ENCODE results near the gene GNPDA1. TPM values are rescaled to one million over a fixed set of nuclear protein-coding genes. Genes with fewer than 3 reads are reported as not detected.
"Not testable (repeated sequence)": the region's sequence is repeated elsewhere in the genome, so short reads cannot be mapped to it uniquely, and the experiment has no call there.

GNPDA1 gene
- total RNA-seq, result 28.7 TPM

- DNase-seq (ENCODE audit: low spot score), result peak; percentile 84
Observed at GRCh38 chr5:142012792-142013388, at the start of gene GNPDA1. Gene GNPDA1 (minus strand): TSS chr5:142013027. CDS start chr5:142012035, 992 bp downstream.

GRCh38 chr5:142059304-142059940 lies 46.6 kb upstream of the GNPDA1 start:
- DNase-seq (ENCODE audit: low spot score), result no peak

- DNase-seq (ENCODE audit: low spot score), result no peak
Observed at GRCh38 chr5:142057697-142058056, 44.9 kb upstream of the GNPDA1 start.

GRCh38 chr5:142056816-142057696 lies 44.2 kb upstream of the GNPDA1 start:
- DNase-seq (ENCODE audit: low spot score), result no peak

GRCh38 chr5:142055301-142055700 lies 42.5 kb upstream of the GNPDA1 start:
- DNase-seq (ENCODE audit: low spot score), result no peak

- no peak for DNase-seq (ENCODE audit: low spot score)
Observed at GRCh38 chr5:142053426-142054151, 40.8 kb upstream of the GNPDA1 start.

- DNase-seq (ENCODE audit: low spot score), result not testable (repeated sequence)
Observed at GRCh38 chr5:142052026-142052425, 39.2 kb upstream of the GNPDA1 start.

- no peak for DNase-seq (ENCODE audit: low spot score)
Observed at GRCh38 chr5:142048272-142048671, 35.4 kb upstream of the GNPDA1 start.

- no peak for DNase-seq (ENCODE audit: low spot score)
Observed at GRCh38 chr5:142046191-142046590, 33.4 kb upstream of the GNPDA1 start.

GRCh38 chr5:142040881-142041280 lies 28.1 kb upstream of the GNPDA1 start:
- not testable (repeated sequence) for DNase-seq (ENCODE audit: low spot score)

GRCh38 chr5:142040285-142040684 lies 27.5 kb upstream of the GNPDA1 start:
- no peak for DNase-seq (ENCODE audit: low spot score)

- no peak for DNase-seq (ENCODE audit: low spot score)
Observed at GRCh38 chr5:142038735-142039134, 25.9 kb upstream of the GNPDA1 start.

- not testable (repeated sequence) for DNase-seq (ENCODE audit: low spot score)
Observed at GRCh38 chr5:142037599-142037998, 24.8 kb upstream of the GNPDA1 start.

GRCh38 chr5:142036918-142037317 lies 24.1 kb upstream of the GNPDA1 start:
- DNase-seq (ENCODE audit: low spot score), result no peak

GRCh38 chr5:142034994-142035393 lies 22.2 kb upstream of the GNPDA1 start:
- DNase-seq (ENCODE audit: low spot score), result no peak

GRCh38 chr5:142033632-142034567 lies 21.1 kb upstream of the GNPDA1 start:
- DNase-seq (ENCODE audit: low spot score), result not testable (repeated sequence)

- DNase-seq (ENCODE audit: low spot score), result no peak
Observed at GRCh38 chr5:142032747-142033631, 20.2 kb upstream of the GNPDA1 start.

GRCh38 chr5:142032150-142032549 lies 19.3 kb upstream of the GNPDA1 start:
- DNase-seq (ENCODE audit: low spot score), result no peak

- no peak for DNase-seq (ENCODE audit: low spot score)
Observed at GRCh38 chr5:142025637-142026036, 12.8 kb upstream of the GNPDA1 start.

GRCh38 chr5:142024771-142025304 lies 12.0 kb upstream of the GNPDA1 start:
- peak; percentile 84 for DNase-seq (ENCODE audit: low spot score)

All from mucosa of gallbladder (tissue), 1 donor.